Left hindlimb (tissue), 1 donor: Measurements from ENCODE around the gene UGT8.
"Not testable (repeated sequence)": the region's sequence is repeated elsewhere in the genome, so short reads cannot be mapped to it uniquely, and the experiment has no call there.

ENCODE experiments used
- DNase-seq: peaks from one replicate; pipeline ENCODE4 v3.0.0-alpha.2; 2018

The UGT8 gene

DNA sequence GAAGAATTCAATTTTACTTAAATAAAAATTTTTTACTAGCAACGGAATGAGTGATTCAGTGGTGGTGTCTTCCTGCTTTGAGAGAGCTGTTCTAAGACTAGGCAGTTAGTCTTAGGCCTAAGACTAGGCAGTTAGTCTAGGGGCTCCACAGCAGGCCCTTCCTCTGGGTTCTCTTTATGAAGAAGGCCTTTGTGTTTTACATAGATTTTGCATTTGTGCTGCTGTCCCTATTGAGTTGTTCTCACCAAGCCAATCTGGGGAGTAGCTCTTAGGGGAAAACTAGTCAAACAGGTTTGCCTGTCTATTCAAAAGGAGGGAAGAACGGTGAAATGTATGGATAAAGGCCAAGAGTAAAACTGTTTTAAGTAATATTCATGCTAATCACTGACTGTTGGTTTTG lies 7.6 kb downstream of the UGT8 start:
- DNase-seq = no peak

DNA sequence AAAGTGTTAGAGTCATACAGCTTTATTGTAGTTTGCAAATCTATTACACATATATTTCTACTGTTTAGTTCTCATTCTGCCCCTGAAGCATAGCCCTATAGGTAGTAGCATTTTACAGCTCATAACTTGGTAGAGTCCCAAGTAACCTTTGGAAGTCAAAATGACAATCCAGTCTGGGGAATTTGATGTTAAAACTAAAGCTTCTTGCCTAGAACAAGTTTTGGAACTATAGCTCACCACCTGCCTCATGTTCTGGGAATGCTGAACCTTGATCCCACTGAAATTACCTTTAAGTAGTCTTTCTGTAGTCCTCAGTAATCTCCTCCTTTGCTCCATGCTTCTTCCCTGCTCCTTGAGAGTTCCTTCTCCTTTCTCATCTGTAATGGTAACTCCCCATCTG lies 8.4 kb downstream of the UGT8 start:
- no peak for DNase-seq

DNA sequence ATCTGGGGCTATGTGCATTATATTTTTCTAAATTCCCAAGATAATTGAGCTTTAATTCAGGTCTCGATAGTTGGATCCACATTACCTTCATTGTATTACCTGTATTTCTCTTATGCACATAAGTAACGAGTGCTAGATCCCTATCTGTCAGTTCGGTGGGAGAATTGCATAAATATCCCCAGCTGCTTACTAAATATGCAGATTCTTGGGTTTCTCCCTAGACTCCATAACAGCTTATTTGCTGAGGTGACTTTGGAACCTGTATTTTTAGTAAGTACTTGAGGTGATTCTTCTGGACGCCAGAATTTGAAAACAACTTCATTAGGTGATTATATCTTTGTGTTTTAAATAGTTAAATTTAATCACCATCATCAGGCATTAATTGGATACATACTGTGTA lies 15.0 kb downstream of the UGT8 start:
- no peak for DNase-seq

DNA sequence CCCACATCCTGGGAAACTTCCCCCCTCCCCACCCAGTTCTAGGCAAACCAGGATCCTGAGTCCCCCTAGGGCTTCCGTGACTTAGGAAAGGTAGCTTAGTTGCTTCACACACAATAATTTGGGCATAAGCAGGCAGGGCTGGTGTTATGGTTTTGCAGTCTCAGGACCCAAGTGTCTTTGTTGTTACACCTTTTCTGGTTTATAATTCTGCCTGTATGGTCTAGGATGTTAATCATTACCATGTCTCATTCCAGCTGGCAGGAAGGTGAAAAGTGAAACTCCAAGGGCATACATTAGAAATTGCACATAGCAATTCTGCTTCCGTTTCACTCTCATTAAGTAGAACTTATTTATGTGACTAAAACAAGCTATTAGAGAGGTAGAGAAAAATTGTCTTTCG lies 16.8 kb downstream of the UGT8 start:
- DNase-seq = no peak

DNA sequence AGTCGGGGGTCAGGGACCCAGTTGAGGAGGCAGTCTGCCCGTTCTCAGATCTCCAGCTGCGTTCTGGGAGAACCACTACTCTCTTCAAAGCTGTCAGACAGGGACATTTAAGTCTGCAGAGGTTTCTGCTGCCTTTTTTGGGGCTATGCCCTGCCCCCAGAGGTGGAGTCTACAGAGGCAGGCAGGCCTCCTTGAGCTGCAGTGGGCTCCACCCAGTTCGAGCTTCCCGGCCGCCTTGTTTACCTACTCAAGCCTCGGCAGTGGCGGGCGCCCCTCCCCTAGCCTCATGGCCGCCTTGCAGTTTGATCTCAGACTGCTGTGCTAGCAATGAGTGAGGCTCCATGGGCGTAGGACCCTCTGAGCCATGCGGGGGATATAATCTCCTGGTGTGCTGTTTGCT lies 17.4 kb downstream of the UGT8 start:
- not testable (repeated sequence) for DNase-seq

DNA sequence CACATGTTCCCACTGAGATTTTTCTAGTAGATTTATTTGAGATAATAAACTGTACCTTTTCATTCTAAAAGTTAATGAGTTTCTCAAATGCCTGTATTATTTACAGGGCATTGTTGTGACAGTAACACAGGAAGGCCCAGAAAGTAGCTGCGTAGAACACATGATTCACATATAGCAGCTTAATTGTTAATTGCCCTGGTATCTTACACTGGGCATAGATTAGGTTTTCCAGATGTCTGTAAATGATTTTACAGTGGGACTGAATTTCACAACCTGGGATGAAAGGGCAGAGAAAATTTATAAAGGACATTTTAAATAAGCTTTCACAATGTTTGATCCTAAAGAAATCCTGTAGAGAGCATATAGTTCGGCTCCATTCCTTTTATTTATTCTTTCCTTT lies 27.6 kb downstream of the UGT8 start:
- no peak for DNase-seq

DNA sequence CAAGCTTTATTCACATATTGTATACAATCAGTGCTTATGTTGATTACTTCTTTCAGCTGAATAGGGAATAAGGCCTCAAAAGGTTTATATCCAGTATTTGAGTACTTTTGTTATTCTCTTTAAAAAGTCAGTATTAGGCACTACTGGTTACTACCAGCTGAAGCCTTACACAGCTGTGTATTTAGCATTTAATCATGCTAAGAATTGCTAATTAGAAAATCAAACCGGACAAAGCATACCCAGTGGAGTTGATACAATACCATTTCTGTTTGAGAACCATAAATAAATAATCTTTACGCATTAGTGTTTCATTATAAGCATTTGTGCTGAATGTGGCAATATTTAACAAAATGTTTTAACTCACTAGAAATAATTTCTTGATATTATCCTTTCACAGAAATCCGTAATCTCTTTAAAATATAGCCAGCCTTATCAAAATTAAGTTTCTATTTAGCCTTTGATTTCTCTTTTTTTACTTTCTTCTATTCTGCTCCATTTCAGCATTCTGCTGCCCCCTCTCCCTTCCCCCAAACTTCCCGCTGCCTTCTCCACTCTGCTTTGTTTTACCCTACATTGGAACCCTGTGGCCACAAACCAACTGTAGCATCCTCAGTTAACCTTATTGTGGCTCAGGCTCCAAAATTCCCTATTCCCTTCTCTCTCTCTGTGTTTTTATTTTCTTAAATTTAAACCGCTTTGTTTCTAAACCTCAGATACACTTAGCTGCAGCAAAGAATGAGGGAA lies 37.8 kb downstream of the UGT8 start:
- no peak for DNase-seq

DNA sequence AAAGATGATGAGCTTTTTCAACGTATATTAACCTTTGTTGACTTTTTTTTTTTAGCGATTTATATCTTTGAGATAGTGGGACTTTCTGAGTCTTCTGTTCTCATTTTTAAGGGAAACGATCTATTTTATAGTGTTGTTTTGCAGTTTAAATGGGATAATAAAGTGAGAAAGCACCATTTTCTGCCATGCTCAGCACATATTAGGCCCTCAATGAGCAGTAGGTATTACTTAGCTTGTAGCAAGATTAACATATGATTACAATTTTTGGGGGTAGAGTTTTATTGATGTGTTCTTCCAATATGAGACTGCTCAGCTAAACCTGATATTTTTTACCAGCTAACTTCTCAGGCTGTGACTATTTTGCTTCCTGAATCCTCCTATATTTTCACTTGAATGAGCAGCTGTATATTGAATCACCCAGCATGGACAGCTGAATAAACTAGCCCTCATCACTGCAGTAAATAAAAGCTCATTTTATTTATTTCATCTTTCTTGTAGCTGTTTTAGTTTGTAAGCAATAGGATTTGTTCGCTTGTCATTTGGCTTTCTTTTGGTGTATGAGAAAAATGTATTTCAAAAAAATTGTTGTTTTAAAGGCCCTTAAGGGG lies 43.7 kb downstream of the UGT8 start:
- DNase-seq = no peak

DNA sequence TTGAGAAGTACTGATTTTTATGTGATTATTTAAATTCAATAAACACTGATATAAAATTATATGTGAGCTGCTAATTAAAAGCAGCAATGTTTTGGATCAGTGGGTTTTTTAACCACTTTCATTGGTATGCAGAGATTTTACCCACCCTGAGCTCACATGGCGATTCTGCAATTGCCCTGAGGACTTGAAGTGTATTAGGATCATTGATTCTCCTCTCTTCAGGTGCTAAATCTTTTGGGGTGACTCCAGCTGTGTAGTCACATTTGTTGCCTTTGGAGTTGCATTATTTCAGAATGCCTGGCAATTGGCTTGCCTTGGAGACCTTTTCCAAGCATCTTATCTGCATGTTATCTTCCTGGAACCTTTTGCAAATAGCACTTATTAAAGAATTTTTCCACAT lies 51.3 kb downstream of the UGT8 start:
- DNase-seq = no peak

DNA sequence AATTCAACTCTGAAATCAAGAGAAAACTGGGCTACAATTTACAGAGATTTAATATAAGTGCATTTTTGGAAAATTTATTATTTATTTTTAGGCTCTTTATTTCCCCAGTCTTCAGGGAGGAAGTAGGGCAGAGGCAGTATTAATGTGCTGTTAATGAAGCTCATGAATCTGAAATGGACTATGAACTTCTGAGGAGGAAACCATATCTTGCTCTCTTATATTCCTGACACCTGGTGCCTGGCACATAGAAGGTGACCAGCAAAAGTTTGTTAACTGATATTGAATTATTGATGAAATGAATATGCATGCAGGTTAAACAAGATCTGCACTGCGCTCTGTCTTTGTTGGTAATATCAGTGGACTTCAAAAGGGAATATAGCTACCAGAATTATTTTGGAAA lies 55.1 kb downstream of the UGT8 start:
- no peak for DNase-seq

DNA sequence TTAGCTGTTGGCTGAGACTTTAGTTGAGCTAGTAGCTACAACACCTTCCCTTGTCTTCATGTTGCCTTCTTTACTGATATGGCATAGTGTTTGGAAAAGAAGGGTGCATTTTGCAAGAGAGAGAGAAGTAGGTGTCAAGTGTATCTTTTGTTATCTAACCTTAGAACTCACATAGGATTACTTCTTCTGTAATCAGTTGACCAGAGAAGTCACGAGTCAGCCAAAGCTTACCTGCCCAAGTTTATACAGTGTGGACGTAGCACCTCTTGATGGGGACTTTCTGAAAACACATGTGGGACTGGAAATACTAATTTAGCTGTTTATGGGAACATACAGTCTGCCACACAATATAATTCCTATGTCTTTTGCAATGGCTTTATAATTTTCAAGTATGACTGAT lies 56.0 kb downstream of the UGT8 start:
- DNase-seq = no peak

DNA sequence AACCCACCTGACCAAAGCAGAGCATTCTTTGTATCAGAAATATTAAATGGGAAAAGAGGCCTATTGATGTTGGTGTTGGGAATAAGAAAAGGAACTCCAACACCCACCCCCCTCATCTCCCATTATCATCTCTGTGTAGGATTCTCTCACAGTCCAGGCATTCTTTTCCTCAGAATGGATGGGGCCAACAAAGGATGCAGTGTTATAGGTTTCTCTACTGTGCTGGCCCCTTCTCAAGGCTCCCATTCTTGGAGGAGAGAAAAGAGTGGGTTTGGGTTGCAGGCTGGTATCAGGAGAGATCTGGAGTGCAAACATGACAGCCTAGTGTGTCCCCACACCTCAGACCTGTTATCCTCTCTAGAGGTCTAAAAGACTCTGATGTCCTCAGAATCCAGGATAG lies 59.6 kb downstream of the UGT8 start:
- no peak for DNase-seq

DNA sequence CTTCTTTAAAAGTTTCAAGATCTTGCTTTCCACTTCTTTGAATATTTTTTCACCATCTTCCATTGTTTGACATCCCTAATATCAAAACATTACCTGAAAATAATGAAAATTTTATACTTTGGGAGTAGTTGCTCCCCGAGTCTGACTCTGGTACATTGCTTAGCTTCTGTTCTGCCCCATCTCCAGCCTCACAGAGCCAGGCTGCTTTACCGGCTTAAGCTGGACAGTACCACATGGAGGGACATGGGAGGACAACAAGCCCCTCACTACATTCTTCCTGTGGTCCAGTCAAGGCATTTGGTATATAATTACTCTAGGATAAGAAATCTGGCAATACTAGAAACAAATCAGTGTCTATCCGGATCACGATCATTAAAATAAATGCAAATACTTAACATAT lies 60.2 kb downstream of the UGT8 start:
- no peak for DNase-seq

DNA sequence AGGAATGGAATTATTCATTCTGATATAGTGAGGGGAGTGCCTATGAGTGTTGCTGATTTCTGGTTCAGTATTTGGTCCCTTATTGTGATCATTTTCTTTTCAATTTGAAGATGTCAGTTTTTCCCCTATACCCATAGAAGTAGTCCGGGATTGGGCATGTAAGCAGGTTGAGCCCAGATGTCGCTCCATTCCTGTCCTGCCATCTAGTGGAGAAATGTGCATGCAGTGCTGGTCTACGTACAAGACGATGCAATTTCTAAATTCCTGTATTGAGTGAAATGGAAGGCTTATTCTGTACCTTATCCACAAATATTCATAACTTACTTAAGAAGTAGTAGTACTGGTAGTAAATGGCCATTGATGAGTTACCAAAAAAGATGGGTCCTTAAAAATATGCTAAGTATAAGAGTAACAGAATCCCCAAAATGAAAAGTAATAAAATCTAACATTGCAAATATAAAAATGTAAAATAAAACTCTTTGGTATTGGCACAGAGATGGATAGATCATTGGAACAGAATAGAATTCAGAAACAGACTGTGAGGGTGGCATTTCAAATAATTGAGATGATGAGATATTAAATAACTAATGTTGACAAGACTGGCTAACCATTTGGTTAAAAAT lies 60.9 kb downstream of the UGT8 start:
- DNase-seq = peak; percentile 54

DNA sequence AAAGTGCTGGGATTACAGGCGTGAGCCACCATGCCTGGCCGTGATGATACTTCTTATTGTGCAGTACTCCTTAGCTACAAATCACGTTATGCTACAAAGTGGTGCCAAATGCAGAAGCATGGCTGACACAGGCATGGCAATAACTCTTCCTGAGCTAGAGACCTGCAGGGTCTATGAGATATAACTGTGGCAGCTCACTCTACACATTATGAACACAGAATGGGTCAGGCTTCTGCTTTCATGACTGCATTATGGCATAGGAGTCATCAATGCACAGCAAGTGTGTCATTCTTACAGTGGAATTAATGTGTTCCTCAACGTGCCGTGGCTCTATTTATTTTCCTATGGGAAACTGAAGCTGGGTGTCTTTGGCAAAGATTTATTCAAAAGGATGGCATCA lies 64.5 kb downstream of the UGT8 start:
- DNase-seq = no peak

DNA sequence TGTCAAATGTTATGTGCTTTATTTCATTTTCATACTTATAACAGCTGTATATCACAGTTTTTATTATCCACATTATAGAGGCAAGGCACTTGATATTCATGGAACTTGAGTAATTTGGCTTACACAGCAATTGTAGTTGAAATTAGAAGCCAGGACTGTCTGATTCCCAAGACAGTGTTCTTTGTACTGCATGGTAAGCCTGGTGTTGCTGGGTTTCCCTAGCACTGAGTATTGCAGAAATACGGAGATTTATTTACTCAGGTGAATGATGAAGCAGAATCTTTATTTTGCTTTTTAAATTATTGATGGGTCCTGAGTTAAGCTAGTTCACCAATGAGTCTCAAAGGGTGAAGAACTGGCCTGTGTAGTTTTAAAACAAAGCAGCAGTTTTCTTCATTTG lies 70.0 kb downstream of the UGT8 start:
- DNase-seq = no peak

DNA sequence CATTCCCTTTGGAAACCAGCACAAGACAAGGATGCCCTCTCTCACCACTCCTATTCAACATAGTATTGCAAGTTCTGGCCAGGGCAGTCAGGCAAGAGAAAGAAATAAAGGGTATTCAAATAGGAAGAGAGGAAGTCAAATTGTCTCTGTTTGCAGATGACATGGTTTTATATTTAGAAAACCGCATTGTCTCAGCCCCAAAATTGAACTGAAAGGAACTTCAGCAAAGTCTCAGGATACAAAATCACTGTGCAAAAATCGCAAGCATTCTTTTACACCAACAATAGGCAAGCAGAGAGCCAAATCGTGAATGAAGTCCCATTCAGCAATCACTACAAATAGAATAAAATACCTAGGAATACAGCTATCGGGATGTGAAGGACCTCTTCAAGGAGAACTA lies 72.1 kb downstream of the UGT8 start:
- not testable (repeated sequence) for DNase-seq

DNA sequence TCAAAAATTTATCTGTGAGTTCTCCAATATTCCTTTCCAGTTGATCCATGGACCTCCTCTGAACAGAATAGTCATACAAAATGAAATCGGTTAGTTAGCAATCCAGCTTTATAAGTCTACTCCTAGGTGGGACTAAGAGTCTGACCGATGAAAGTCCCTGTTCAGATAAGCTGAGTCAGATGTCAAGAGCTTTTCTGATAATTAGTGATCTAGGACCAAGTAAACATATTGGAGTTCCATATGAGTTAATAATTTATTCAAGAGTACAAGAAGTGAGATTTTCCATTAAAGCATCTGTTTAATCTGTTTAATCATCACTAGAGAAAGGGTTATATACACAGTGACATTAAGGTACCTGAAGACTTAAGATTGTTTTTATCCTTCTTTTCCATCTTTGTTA lies 74.7 kb downstream of the UGT8 start:
- no peak for DNase-seq

DNA sequence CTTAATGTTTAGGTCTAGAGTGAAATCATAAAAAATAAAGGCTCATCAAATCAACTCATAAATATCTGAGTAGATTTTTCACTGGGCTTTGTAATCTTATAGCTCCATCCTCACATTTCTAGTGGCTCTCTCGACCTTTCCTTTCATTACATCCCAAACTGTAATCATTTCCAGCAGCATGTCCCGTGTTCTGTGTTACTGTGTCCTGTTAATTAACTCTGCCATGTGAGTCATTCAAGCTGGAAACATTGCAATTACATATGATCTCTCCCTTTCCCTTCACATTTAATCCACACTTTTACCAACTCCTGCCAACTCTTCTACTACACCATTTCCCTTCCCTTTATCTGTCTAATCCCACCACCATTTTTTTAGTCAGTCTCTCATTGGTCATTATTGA lies 75.5 kb downstream of the UGT8 start:
- DNase-seq = no peak

DNA sequence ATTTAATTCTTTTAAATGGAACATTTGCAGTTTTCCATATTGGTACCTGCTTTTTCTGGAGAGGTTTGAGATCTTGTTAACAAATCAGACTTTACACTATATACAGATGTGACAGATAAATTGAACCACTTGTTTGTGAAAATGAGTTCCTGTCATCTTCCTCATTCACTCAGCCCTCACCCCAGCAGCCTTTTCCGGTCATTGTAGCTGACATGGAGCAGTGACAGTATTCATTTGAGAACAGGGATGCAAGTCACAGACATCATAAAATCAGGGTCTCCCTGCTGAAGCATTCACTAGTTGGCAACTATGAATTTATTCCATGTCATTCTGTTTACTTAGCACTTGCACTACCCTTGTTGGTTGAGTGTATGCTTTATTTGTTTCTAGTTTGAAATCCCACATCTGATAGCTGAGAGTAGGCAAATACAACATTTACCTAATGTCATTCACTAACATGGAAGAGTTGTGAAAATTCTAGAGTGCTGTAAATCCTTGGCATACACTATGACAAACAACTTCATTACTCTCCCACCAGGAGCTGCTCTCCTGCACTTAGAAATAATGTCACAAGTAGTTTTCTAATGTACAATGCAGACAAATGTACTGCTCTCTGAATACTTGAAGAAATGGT lies 78.9 kb downstream of the UGT8 start:
- no peak for DNase-seq

DNA sequence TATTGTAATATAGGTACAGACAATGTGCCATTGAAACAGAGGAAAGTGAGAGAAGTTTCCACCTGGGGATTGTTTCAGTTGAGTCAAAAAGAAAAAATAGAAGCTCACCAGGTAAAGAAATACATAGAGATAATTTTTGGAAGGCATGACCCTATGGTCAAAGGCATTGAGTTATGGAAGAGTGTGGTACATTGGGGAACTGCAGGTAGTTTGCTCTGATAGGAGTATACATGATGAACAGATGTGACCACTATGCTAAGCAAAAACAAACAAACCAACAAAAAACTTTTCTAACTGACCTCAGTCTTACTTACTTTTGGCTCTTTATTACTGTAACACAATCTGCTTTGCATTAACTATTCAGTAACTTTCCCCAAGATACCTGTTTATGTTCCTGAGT lies 85.9 kb downstream of the UGT8 start:
- DNase-seq = no peak

DNA sequence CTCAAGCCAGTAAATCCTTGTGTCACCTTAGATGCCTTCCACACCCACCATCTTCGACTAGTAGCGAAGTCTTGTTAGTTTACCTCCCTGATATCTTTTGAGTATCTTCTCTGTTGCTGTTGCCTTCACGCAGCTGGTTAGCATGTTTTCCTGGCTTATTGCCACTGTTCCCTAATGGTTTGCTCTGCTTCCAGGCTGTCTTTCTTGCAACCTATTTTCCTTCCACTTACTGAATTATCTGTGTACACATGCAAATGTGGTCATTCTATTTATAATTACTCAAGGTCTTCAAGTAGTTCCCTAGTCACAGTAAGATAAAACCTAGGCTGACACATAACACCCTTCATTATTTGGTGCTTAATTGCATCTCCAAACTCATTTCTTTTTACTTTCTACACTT lies 89.5 kb downstream of the UGT8 start:
- no peak for DNase-seq

DNA sequence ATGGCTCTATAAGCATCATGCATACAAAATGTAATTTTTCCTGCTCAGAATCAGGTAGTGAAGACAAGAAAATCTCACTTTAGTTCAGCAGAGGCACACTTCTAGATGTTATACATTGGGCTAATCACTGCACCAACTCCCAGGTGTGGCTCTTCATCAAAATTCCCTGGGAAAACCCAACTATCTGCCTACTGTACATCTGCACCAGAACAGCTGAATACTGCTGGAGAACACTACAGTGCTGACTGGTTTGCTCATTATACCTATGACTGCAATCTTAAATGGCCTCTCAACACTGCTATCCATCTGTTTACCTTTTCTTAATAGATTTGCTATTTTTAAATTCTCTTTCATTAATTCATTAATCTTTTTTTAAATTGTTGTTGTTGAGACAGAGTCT lies 92.0 kb downstream of the UGT8 start:
- DNase-seq = no peak

DNA sequence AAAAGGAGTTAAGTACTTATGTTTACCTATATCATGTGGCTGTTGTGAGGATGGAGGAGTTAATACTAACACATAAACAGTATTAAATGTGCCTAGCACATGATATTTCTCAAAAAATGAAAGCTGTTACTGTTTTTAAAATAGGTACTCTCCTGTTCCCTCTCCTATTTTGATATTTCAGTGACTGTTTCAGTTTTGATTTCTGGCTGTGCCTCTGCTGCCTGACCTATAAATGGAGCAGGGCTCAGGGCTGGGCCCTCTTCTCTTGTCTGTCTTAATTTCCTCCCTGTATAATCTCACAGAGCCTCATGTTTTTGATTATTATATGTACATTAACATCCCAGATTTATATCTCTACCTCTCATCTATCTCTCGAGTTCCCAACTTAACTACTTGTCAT lies 93.3 kb downstream of the UGT8 start:
- no peak for DNase-seq
